ENCODE data around the gene NCKAP1.

Gene NCKAP1

DNA sequence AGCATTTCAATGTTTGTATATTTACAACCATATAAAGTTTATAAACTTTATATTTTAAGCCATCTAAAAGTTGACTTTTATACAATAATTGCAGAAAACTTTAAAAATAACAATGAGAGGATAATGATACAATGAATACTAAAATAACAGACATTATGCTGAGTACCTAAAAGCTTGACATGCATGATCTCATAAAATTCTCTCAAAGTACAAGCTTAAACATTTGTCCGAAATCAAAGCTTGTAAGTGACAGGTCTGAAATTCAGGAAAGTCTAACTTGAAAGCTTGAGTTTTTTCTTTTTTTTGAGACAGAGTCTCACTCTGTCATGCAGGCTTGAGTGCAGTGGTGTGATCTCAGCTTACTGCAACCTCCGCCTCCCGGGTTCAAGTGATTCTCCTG is 87.7 kb downstream of the NCKAP1 start:
- DNase-seq (ENCODE audit: low read depth in 2 of 3, low spot score in 2 of 3) = no peak

- DNase-seq (ENCODE audit: low read depth in 2 of 3, low spot score in 2 of 3) = no peak
Measured at GRCh38 chr2:182949572-182950189, 88.6 kb downstream of the NCKAP1 start.

- DNase-seq (ENCODE audit: low read depth in 2 of 3, low spot score in 2 of 3) = no peak
Measured at GRCh38 chr2:182949052-182949451, 89.2 kb downstream of the NCKAP1 start.

GRCh38 chr2:182946958-182947369 is 91.3 kb downstream of the NCKAP1 start:
- no peak for DNase-seq (ENCODE audit: low read depth in 2 of 3, low spot score in 2 of 3)

DNA sequence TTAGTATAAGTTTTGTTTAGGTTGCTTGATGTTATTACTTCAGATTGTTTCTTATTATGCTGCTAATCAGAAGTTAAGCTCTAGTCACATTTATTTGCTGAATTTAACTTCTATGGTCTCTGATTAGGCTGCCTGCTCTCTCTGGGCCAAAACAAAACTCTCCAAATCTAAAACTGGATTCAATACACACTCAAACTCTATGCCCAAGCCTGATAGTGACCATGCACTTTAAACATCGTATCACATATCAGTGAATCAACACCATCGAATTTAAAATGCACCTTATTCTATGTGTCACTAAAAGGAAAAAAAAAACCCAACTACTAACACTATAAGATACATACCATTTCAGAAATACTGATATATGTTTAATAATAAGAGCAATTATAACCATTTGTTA is 94.9 kb downstream of the NCKAP1 start:
- DNase-seq (ENCODE audit: low read depth in 2 of 3, low spot score in 2 of 3) = no peak

DNA sequence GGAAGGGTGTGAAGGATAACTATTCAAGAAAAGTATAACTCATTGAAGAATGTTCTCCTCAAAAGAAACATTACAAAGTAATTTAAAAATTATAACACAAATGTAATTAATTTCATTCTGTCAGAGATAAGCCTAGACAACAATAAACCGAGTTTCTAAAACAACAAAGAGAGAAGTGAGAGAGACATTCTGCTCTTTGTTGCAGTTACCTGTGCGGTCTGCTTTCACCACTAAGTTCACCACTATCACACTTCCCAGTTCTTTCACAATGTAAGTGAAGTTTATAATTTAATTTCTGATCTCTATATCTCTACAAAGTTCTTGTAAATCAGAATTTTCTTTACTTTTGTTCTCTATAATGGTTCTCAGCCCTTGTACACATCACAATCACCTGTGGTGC is 95.5 kb downstream of the NCKAP1 start:
- DNase-seq (ENCODE audit: low read depth in 2 of 3, low spot score in 2 of 3) = no peak

- no peak for DNase-seq (ENCODE audit: low read depth in 2 of 3, low spot score in 2 of 3)
Measured at GRCh38 chr2:182941919-182942318, 96.3 kb downstream of the NCKAP1 start.

DNA sequence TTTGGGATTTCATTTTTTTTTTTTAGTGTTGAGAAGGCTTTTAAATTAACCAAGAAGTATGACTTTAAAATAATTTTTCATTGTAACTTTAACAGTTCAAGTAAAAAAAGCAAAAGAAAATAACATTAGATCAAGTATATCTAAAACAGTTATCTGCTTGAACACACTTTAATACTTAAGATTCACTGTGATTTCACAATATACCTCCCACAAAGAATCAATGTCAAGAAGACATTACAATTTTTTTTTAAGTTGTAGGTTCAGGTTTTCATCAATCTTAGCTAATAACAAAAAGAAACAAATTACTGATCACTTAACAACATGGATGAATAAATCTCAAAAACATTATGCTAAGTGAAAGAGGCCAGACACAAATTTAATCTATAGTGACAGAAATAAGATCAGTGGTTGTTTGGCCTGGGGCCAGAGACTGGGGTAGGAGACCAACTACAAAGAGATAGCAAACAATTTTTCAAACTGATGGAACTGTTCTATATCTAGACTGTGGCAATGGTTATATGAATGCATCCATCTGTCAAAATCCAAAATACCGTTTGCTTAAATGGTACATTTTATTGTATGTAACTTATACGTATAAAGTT is 97.0 kb downstream of the NCKAP1 start:
- DNase-seq (ENCODE audit: low read depth in 2 of 3, low spot score in 2 of 3) = no peak

DNA sequence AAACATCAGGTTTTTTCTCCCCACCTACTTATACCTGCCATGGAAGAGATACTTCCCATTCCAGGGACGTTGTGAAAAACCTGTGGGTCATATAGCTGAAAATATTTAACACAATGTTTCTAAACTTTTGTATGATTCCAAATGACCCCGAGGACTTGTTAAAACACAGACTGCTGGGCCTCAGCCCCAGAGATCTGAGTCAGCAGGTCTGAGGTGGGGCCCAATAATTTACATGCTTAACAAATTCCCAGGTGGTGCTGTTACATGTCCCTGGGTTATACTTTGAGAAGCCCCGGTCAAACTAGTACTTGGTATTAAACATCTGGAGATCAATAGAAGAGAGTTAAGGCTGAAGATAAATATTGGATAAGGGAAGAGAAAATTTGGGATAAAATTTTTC is 100.4 kb downstream of the NCKAP1 start:
- no peak for DNase-seq (ENCODE audit: low read depth in 2 of 3, low spot score in 2 of 3)

- no peak for DNase-seq (ENCODE audit: low read depth in 2 of 3, low spot score in 2 of 3)
Measured at GRCh38 chr2:182933629-182934028, 104.6 kb downstream of the NCKAP1 start.

GRCh38 chr2:182929972-182930371 is 108.3 kb downstream of the NCKAP1 start:
- DNase-seq (ENCODE audit: low read depth in 2 of 3, low spot score in 2 of 3) = no peak

GRCh38 chr2:182924306-182924705 is 114.0 kb downstream of the NCKAP1 start:
- DNase-seq (ENCODE audit: low read depth in 2 of 3, low spot score in 2 of 3) = no peak

- no peak for DNase-seq (ENCODE audit: low read depth in 2 of 3, low spot score in 2 of 3)
Measured at GRCh38 chr2:182921234-182921633, 117.0 kb downstream of the NCKAP1 start.

GRCh38 chr2:182920631-182921056 is 117.6 kb downstream of the NCKAP1 start:
- no peak for DNase-seq (ENCODE audit: low read depth in 2 of 3, low spot score in 2 of 3)

GRCh38 chr2:182920089-182920488 is 118.2 kb downstream of the NCKAP1 start:
- no peak for DNase-seq (ENCODE audit: low read depth in 2 of 3, low spot score in 2 of 3)

GRCh38 chr2:182918961-182919652 is 119.2 kb downstream of the NCKAP1 start:
- no peak for DNase-seq (ENCODE audit: low read depth in 2 of 3, low spot score in 2 of 3)

- no peak for DNase-seq (ENCODE audit: low read depth in 2 of 3, low spot score in 2 of 3)
Measured at GRCh38 chr2:182917924-182918323, 120.3 kb downstream of the NCKAP1 start.

DNA sequence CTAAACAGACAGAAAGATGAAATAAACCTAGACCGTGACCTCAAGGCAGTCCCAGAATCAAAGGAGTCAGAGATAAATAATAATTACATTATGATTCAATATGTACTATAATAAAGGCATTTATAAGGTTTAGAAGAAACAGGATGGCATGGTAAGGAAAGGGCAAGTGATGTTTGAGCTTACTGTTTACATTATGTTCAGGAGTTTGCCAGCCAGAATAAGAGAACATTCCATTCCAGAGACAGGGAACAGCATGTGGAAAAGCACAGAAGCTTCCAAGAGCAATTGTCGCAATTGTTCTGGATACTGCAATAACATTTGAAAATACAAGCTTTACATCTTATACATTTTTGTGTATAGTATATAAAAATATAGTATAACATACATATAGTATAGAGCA is 121.8 kb downstream of the NCKAP1 start:
- DNase-seq (ENCODE audit: low read depth in 2 of 3, low spot score in 2 of 3) = no peak

DNA sequence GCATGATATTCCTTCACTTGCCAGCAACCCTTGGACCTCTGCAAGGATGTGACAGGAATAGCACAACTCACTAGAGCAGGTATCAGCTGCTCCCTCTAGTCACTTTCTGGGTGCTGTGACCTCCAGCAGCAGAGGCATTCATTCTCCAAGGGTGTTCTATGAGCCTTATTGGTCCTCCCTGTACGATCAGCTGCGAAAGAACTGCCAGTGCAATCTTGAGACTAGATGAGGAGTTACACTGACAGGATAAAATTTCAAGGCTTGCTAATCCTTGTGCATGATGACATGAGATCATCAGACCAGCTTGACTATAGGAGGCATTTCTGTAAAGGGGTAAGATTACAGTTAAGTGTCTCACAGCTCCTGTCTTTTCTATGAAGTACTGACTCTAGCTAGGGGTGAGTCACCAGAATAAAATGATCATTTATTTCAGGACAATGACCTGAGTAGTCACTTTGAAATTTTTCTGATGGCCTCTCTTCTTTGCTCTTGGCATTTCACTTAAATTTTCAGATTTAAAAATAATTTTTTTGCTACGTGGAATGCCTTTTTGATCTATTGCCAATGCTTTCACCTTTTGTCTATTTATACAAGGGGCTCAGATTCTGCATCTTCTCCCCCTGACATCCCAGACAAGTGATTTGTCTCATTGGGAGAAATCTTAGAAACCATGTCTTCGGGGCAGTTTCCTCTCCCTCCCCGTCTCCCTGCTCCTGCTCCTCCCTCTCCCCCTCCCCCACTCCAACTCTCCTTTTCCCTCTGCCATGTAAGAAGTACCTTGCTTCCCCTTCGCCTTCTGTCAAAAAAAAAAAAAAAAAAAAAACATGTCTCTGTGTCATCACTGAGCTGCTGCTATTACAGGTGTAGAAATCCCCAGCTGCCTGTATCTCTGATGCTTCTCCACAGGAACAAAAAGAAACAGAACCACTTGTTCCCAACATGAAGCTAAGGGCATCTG is 122.6 kb downstream of the NCKAP1 start:
- DNase-seq (ENCODE audit: low read depth in 2 of 3, low spot score in 2 of 3) = no peak

DNA sequence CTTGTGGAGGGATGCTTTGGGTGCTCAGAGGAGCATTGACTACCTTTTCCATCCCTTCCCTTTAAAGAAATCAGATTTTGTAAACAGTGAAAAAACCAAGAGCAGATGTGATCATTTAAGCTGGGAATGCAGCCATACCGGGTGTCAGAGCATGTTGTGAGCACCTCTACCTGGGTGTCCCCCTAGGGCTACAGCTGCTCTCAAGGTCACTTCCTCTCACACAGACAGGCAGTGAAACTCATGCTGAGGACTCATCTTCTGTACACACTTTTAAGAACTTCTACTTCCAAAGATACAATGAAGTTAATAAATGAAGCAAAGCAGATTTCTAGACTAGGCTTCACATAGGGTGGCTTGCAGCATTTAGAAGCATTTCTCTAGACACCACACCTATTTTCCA is 123.4 kb downstream of the NCKAP1 start:
- no peak for DNase-seq (ENCODE audit: low read depth in 2 of 3, low spot score in 2 of 3)

GRCh38 chr2:182913064-182913463 is 125.2 kb downstream of the NCKAP1 start:
- DNase-seq (ENCODE audit: low read depth in 2 of 3, low spot score in 2 of 3) = no peak

All from activated CD8-positive, alpha-beta memory T cell treated with anti-CD3 and anti-CD28 coated beads for 48 hours (primary cell).